H9 (cell line): ENCODE data around the gene ANKRD30A. TPM values are rescaled to one million over a fixed set of nuclear protein-coding genes. Genes with fewer than 3 reads are reported as not detected.
"Not testable (repeated sequence)": the region's sequence is repeated elsewhere in the genome, so short reads cannot be mapped to it uniquely, and the experiment has no call there.

Source experiments
- DNase-seq: peaks from one replicate; pipeline ENCODE4 v3.0.0-alpha.2; 2017
- H2AFZ ChIP-seq: one replicate; pipeline ENCODE4 v1.6.1; 2013; ENCODE audit warnings: mild to moderate bottlenecking, low read length, control low read depth, moderate library complexity
- H2AK5ac ChIP-seq: 2 replicates; pipeline ENCODE4 v1.6.1; 2013; ENCODE audit warnings: low read length, control low read depth, mixed read lengths; ENCODE audit not compliant: insufficient read length
- H2BK120ac ChIP-seq: one replicate; pipeline ENCODE4 v1.6.1; 2013; ENCODE audit warnings: low read depth, mild to moderate bottlenecking, low read length, control low read depth, inconsistent platforms; ENCODE audit not compliant: poor library complexity, severe bottlenecking
- H2BK12ac ChIP-seq: 2 replicates; pipeline ENCODE4 v1.6.1; 2013; ENCODE audit warnings: low read length, control low read depth, mixed read lengths, low read depth; ENCODE audit not compliant: insufficient read length
- H2BK15ac ChIP-seq: 2 replicates; pipeline ENCODE4 v1.6.1; 2013; ENCODE audit warnings: low read depth, low read length, control low read depth
- H2BK20ac ChIP-seq: one replicate; pipeline ENCODE4 v1.6.1; 2013; ENCODE audit warnings: low read depth, mild to moderate bottlenecking, low read length, control low read depth, inconsistent platforms; ENCODE audit not compliant: poor library complexity, severe bottlenecking
- H2BK5ac ChIP-seq: 2 replicates; pipeline ENCODE4 v1.6.1; 2013; ENCODE audit warnings: low read length, control low read depth, mixed read lengths; ENCODE audit not compliant: insufficient read length
- H3K14ac ChIP-seq: 2 replicates; pipeline ENCODE4 v1.6.1; 2013; ENCODE audit warnings: low read length, control low read depth; ENCODE audit not compliant: insufficient read depth
- H3K18ac ChIP-seq: 2 replicates; pipeline ENCODE4 v1.6.1; 2013; ENCODE audit warnings: low read depth, mild to moderate bottlenecking, mixed read lengths, low read length, control low read depth; ENCODE audit not compliant: insufficient read length
- H3K23ac ChIP-seq: 2 replicates; pipeline ENCODE4 v1.6.1; 2013; ENCODE audit warnings: low read length, control low read depth, mixed read lengths, low read depth; ENCODE audit not compliant: insufficient read length
- H3K23me2 ChIP-seq: 2 replicates; pipeline ENCODE4 v1.6.1; 2013; ENCODE audit warnings: low read depth, mild to moderate bottlenecking, mixed read lengths, low read length, control low read depth; ENCODE audit not compliant: insufficient read length, poor library complexity, severe bottlenecking
- H3K27ac ChIP-seq: 2 replicates; pipeline ENCODE4 v1.5.1; 2013; ENCODE audit warnings: low read length, control low read depth, mixed read lengths, low read depth; ENCODE audit not compliant: insufficient read length
- H3K27me3 ChIP-seq: 2 replicates; pipeline ENCODE4 v1.6.1; 2013; ENCODE audit warnings: low read length, control low read depth, inconsistent platforms; ENCODE audit not compliant: insufficient read depth
- H3K4ac ChIP-seq: 2 replicates; pipeline ENCODE4 v1.6.1; 2013; ENCODE audit warnings: low read depth, mild to moderate bottlenecking, control low read depth, inconsistent platforms, low read length, moderate library complexity
- H3K4me1 ChIP-seq: 2 replicates; pipeline ENCODE4 v1.6.1; 2013; ENCODE audit warnings: low read length, control low read depth, inconsistent platforms; ENCODE audit not compliant: insufficient read depth
- H3K4me2 ChIP-seq: 2 replicates; pipeline ENCODE4 v1.6.1; 2013; ENCODE audit warnings: low read length, control low read depth, mixed read lengths; ENCODE audit not compliant: insufficient read length, insufficient read depth
- H3K56ac ChIP-seq: 2 replicates; pipeline ENCODE4 v1.6.1; 2013; ENCODE audit warnings: low read depth, mild to moderate bottlenecking, mixed read lengths, low read length, control low read depth; ENCODE audit not compliant: insufficient read length
- H3K79me1 ChIP-seq: 2 replicates; pipeline ENCODE4 v1.6.1; 2013; ENCODE audit warnings: low read depth, mild to moderate bottlenecking, moderate library complexity, low read length, control low read depth, inconsistent platforms; ENCODE audit not compliant: insufficient read depth, poor library complexity, severe bottlenecking
- H3K79me2 ChIP-seq: 2 replicates; pipeline ENCODE4 v1.6.1; 2013; ENCODE audit warnings: low read length, control low read depth, inconsistent platforms; ENCODE audit not compliant: insufficient read depth
- H3K9ac ChIP-seq: 2 replicates; pipeline ENCODE4 v1.6.1; 2013; ENCODE audit warnings: low read length, control low read depth, mixed read lengths; ENCODE audit not compliant: insufficient read length; ENCODE audit errors: extremely low read depth
- H3K9me3 ChIP-seq: one replicate; pipeline ENCODE4 v1.6.1; 2013; ENCODE audit warnings: low read depth, low read length, inconsistent platforms; ENCODE audit not compliant: control insufficient read depth
- H3T11ph ChIP-seq: one replicate; pipeline ENCODE4 v1.6.1; 2013; ENCODE audit warnings: mild to moderate bottlenecking, low read length, control low read depth, inconsistent platforms
- H4K20me1 ChIP-seq: one replicate; pipeline ENCODE4 v1.6.1; 2013; ENCODE audit not compliant: control insufficient read depth, insufficient read length, insufficient read depth
- H4K5ac ChIP-seq: 2 replicates; pipeline ENCODE4 v1.6.1; 2013; ENCODE audit warnings: low read depth, mild to moderate bottlenecking, mixed read lengths, low read length, control low read depth; ENCODE audit not compliant: insufficient read length
- H4K8ac ChIP-seq: replicated peaks from 2 replicates; pipeline ENCODE4 v1.6.1; 2013; ENCODE audit warnings: low read length, control low read depth, mixed read lengths, low read depth; ENCODE audit not compliant: insufficient read length
- H4K91ac ChIP-seq: 2 replicates; pipeline ENCODE4 v1.6.1; 2013; ENCODE audit warnings: low read depth, mild to moderate bottlenecking, moderate library complexity, mixed read lengths, low read length, control low read depth; ENCODE audit not compliant: insufficient read length
- H3K27ac Mint-ChIP-seq, 3 experiments: 2 replicates in 2 of 3; 3 replicates in 1 of 3; pipeline ENCODE4 v1.8.0; 2020 to 2021; ENCODE audit warnings: mixed read lengths in 3 of 3, mild to moderate bottlenecking in 1 of 3, moderate library complexity in 1 of 3
- H3K27me3 Mint-ChIP-seq: 2 replicates; pipeline ENCODE4 v1.8.0; 2021; ENCODE audit warnings: low read depth, mild to moderate bottlenecking, moderate library complexity, mixed read lengths
- H3K36me3 Mint-ChIP-seq, 3 experiments: 2 replicates in 2 of 3; 3 replicates in 1 of 3; pipeline ENCODE4 v1.8.0; 2020 to 2021; ENCODE audit warnings: low read depth in 3 of 3, mixed read lengths in 3 of 3; ENCODE audit not compliant: insufficient read depth in 1 of 3
- H3K4me1 Mint-ChIP-seq, 2 experiments: 2 replicates each; pipeline ENCODE4 v1.8.0; 2020; ENCODE audit warnings: mixed read lengths in 2 of 2
- H3K4me3 Mint-ChIP-seq, 2 experiments: 2 replicates in 1 of 2; 3 replicates in 1 of 2; pipeline ENCODE4 v1.8.0; 2020 to 2021; ENCODE audit warnings: mild to moderate bottlenecking in 2 of 2, mixed read lengths in 2 of 2, moderate library complexity in 1 of 2
- H3K9me3 Mint-ChIP-seq, 2 experiments: 2 replicates in 1 of 2; 3 replicates in 1 of 2; pipeline ENCODE4 v1.8.0; 2020; ENCODE audit warnings: mild to moderate bottlenecking in 2 of 2, mixed read lengths in 2 of 2, moderate library complexity in 1 of 2
- WGBS: extraction: QIAGEN DNeasy Blood & Tissue Kit; methylation state at CpG from one replicate; pipeline ENCODE4 v1.1.7; 2013; ENCODE audit warnings: missing lambda C conversion rate, low lambda C conversion rate, mixed read lengths; ENCODE audit not compliant: insufficient read length; ENCODE audit errors: extremely low coverage; 5-methylcytosine and 5-hydroxymethylcytosine counted together
- total RNA-seq: library from RNA; stranded (reverse); gene quantifications from 2 replicates; pipeline ENCODE4 v1.2.1, GENCODE V29; 2021

The ANKRD30A gene
- total RNA-seq, 1 experiment from 2014 or later, result not detected

GRCh38 chr10:37171945-37172344 lies 46.5 kb downstream of the ANKRD30A start:
- not testable (repeated sequence) for H3K9ac ChIP-seq, H3K4me3 Mint-ChIP-seq, H3K4me2 ChIP-seq, H4K91ac ChIP-seq, H3K27ac Mint-ChIP-seq, H2AFZ ChIP-seq, H3K9me3 ChIP-seq, H4K20me1 ChIP-seq, H3K27me3 ChIP-seq, H2BK5ac ChIP-seq, H3K4me1 Mint-ChIP-seq, H4K5ac ChIP-seq, H3K4ac ChIP-seq, H3K23ac ChIP-seq, H3K56ac ChIP-seq, H3K79me1 ChIP-seq, H2BK20ac ChIP-seq, H4K8ac ChIP-seq, H3K18ac ChIP-seq, H2BK12ac ChIP-seq, H3K23me2 ChIP-seq, H3K79me2 ChIP-seq, H2AK5ac ChIP-seq, H3K4me1 ChIP-seq, H3K9me3 Mint-ChIP-seq, H3K14ac ChIP-seq, DNase-seq, H3T11ph ChIP-seq, H3K36me3 Mint-ChIP-seq, H3K27ac ChIP-seq, H2BK120ac ChIP-seq, H3K27me3 Mint-ChIP-seq, H2BK15ac ChIP-seq
- no CpG with 5 or more reads among the region's 13 CpGs for WGBS

GRCh38 chr10:37178296-37178695 lies 52.9 kb downstream of the ANKRD30A start:
- not testable (repeated sequence) for H2BK12ac ChIP-seq, H3K79me1 ChIP-seq, H2AK5ac ChIP-seq, H4K91ac ChIP-seq, H3K27me3 ChIP-seq, H2BK20ac ChIP-seq, H2BK15ac ChIP-seq, H3K23me2 ChIP-seq, H3K4ac ChIP-seq, DNase-seq, H3K9me3 ChIP-seq, H2AFZ ChIP-seq, H3K36me3 Mint-ChIP-seq, H3K56ac ChIP-seq, H3K4me1 Mint-ChIP-seq, H4K20me1 ChIP-seq, H3K4me1 ChIP-seq, H3K27me3 Mint-ChIP-seq, H4K5ac ChIP-seq, H3K14ac ChIP-seq, H3K79me2 ChIP-seq, H2BK5ac ChIP-seq, H3K18ac ChIP-seq, H3K9ac ChIP-seq, H3K27ac ChIP-seq, H4K8ac ChIP-seq, H3K27ac Mint-ChIP-seq, H3K4me3 Mint-ChIP-seq, H2BK120ac ChIP-seq, H3K23ac ChIP-seq, H3T11ph ChIP-seq, H3K4me2 ChIP-seq
- H3K9me3 Mint-ChIP-seq, result peaks cover 10 to 11% of the 10 kb centered on the region in 2 experiments
- WGBS, result no CpG with 5 or more reads among the region's 4 CpGs
